Activated CD4-positive, alpha-beta T cell treated with anti-CD3 and anti-CD28 coated beads, Interleukin-2, amount 10 ng/mL, durations not matched to agents 7 days and 5 days (primary cell): ENCODE measurements around the gene MPP7. TPM values are rescaled to one million over a fixed set of nuclear protein-coding genes. Genes with fewer than 3 reads are reported as not detected.

ENCODE experiments used
- CTCF ChIA-PET: fragments of 350-600 bp; sonication (Branson Sonifier 250); formaldehyde crosslinking; loops from one replicate; lab custom pipeline; 2021; ENCODE audit warnings: antibody characterized with exemption; lab: Charles Lee
- POLR2A ChIA-PET: fragments of 350-600 bp; sonication (Branson Sonifier 250); formaldehyde crosslinking; loops from one replicate; lab custom pipeline; 2021; ENCODE audit warnings: antibody characterized with exemption; lab: Charles Lee
- DNase-seq: peaks from one replicate; pipeline ENCODE4 v3.0.0-alpha.2; 2020
- H3K27ac Mint-ChIP-seq: one replicate; pipeline ENCODE4 v1.8.0; 2021; ENCODE audit warnings: mild to moderate bottlenecking, moderate library complexity, mixed read lengths
- H3K27me3 Mint-ChIP-seq: one replicate; pipeline ENCODE4 v1.8.0; 2021; ENCODE audit warnings: mixed read lengths
- H3K36me3 Mint-ChIP-seq: one replicate; pipeline ENCODE4 v1.8.0; 2021; ENCODE audit warnings: low read depth, mixed read lengths
- H3K4me1 Mint-ChIP-seq: one replicate; pipeline ENCODE4 v1.8.0; 2021; ENCODE audit warnings: mixed read lengths
- H3K4me3 Mint-ChIP-seq: one replicate; pipeline ENCODE4 v1.8.0; 2021; ENCODE audit warnings: mild to moderate bottlenecking, moderate library complexity, mixed read lengths
- H3K9me3 Mint-ChIP-seq: one replicate; pipeline ENCODE4 v1.8.0; 2021; ENCODE audit warnings: mixed read lengths
- microRNA-seq: library from miRNA; unstranded; fragments of <30 nt; microRNA quantifications from one replicate; pipeline ENCODE4 v1.2.0, GENCODE V29; 2021; ENCODE audit warnings: borderline microRNAs expressed, borderline replicate concordance
- total RNA-seq, 2 experiments: library from RNA; stranded (reverse); gene quantifications; one replicate each; pipeline ENCODE4 v1.2.3, GENCODE V29; 2021

The MPP7 gene
- total RNA-seq, 2 experiments from 2014 or later, result 18.7 to 20.2 TPM

DNA sequence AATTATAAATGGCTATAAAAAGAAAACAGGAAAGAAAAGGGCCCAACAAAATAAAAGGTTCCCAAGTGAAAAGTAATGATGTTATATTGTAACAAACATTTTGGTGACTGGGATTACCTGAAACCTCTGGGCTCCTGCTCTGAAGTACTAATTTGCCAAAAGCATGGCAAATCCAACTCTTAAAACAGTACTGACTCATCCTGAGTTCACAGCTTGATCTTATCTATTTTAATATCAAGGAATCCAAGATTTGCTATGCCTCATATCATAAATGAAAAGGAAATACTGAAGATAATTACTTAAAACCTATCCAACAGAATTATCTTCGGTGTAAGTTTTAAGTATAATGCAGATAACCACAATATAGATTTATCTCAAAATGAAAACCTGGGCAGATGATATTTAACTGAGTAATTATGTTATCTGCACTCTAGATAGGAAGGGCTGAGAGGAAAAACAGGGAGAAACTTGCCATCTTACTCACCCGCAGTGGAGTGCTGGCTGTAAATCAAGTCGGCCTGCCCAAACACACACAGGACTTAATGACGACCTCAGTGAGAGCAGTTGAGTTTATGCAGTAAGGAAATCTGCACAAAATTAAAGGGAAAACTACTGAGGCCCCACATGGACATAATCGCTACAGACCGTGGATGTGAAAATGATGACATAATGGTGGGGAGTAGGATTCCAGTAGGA lies 48.4 kb downstream of the MPP7 start:
- ChIA-PET CTCF (interaction anchor here (1.3 to 1.4 kb wide), 2 partner anchors 20 to 48 kb away, joined by 4 read pairs; partner anchors contain the start of gene MPP7), POLR2A (no interaction called here)
- Mint-ChIP-seq H3K9me3 (no peaks in the 10 kb centered on the region), H3K4me3 (no peak overlapping the region), H3K27ac (no peak overlapping the region), H3K27me3 (no peaks in the 10 kb centered on the region), H3K36me3 (no peaks in the 10 kb centered on the region), H3K4me1 (no peaks in the 10 kb centered on the region)
- DNase-seq, result no peak

DNA sequence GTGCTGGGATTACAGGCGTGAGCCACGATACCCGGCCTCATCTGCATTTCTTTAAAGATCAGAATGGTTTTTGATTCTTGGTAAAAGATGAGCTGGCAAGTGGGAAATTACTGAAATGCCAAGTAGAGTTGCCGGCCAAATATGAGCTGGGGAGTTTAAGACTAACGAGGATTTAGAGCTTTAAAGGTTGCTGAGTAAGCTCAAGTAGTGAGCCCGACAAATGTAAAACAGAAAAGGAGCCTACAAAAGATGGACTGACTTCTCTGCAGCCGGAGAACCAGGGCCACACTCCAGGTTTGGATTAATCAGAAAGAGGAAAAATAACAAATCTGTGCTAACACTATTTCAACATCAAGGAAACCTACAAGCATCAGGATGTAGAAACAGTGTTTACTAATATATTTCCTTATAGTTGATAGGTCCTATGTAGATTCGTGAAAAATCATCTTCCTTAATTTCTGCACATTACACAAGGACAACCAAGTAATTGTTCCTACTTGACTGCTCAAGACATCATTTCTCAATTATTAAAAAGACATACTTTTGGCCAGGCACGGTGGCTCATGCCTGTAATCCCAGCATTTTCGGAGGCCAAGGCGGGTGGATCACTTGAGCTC lies 49.6 kb downstream of the MPP7 start:
- no peak for DNase-seq
- peaks cover 5% of the 10 kb centered on the region for H3K4me1 Mint-ChIP-seq
- no peaks in the 10 kb centered on the region for H3K36me3 Mint-ChIP-seq
- ChIA-PET POLR2A (no interaction called here), CTCF (interaction anchor here (1.3 to 1.5 kb wide), 4 partner anchors 9 to 50 kb away, joined by 3 to 4 read pairs (median 4); partner anchors contain the start of gene MPP7)
- no peak overlapping the region for H3K4me3 Mint-ChIP-seq
- H3K27ac Mint-ChIP-seq, result no peak overlapping the region
- H3K27me3 Mint-ChIP-seq, result no peaks in the 10 kb centered on the region
- no peaks in the 10 kb centered on the region for H3K9me3 Mint-ChIP-seq

Small RNA genes within 50 kb of the gene (microRNA-seq; reads per million reads assigned to microRNA genes)
- not detected for gene MIR8086

Other genes starting within 250 kb of the MPP7 start
- 100 to 1,000 TPM; 126 to 145 TPM for gene WAC, start 230.1 kb upstream of the MPP7 start, total RNA-seq